ENCODE results near the gene CAMSAP1. TPM values are rescaled to one million over a fixed set of nuclear protein-coding genes. Genes with fewer than 3 reads are reported as not detected.

Gene CAMSAP1
- total RNA-seq, 2 experiments from 2014 or later, result 30.4 to 33.0 TPM

DNA sequence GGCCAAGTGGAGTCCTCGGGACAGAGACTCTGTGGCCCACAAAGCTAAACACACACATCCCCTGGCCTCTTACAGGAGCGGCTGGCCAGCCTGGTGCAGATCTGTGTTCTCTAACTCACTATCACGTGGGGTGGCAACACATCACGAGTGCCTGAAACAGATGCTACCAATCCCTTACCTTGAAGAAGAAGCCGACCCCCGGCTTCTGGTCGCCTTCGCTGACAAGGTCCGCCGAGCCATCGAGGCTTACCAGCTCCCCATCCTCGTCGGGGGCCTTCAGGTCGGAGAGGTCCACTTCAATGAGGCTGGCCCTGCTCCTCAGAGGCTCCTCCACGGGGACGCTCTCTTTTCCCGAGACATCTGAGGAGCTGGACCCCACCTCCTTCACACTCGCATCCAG, 86.7 kb downstream of the CAMSAP1 start:
- no peak for TF ChIP-seq CTCF (conservative IDR thresholded peaks at IDR 0.05; ENCODE audit: low read length)
- no peak for TF ChIP-seq EZH2phosphoT487 (IDR thresholded peaks at IDR 0.05; ENCODE audit: borderline replicate concordance, low read depth, low read length)
- DNase-seq (ENCODE audit: low spot score), result no peak
- H3K4me3 ChIP-seq (ENCODE audit: low read depth, low read length, poor library complexity, severe bottlenecking), result no peak overlapping the region
- no peaks in the 10 kb centered on the region for H3K9me3 ChIP-seq (ENCODE audit: low read length)
- no peak overlapping the region for H3K27ac ChIP-seq (ENCODE audit: low read depth, low read length, poor library complexity, severe bottlenecking)
- H3K36me3 ChIP-seq (ENCODE audit: insufficient read depth, low read length), result peaks cover 80% of the 10 kb centered on the region
- H3K9me2 ChIP-seq (ENCODE audit: insufficient read depth, low read length), result no peaks in the 10 kb centered on the region
- intact Hi-C loops (cut with micrococcal nuclease; ENCODE audit: unreplicated experiment), result no loop called here
- H2AFZ ChIP-seq (ENCODE audit: low read length), result no peak overlapping the region
- ChIA-PET CTCF (ENCODE audit: unreplicated experiment) (no interaction called here), POLR2A (no interaction called here)
- H4K20me1 ChIP-seq (ENCODE audit: insufficient read depth, low read length), result no peaks in the 10 kb centered on the region
- no peak overlapping the region for H3K4me2 ChIP-seq (ENCODE audit: low read length)
- H3K79me2 ChIP-seq (ENCODE audit: insufficient read depth, low read depth, low read length), result no peaks in the 10 kb centered on the region
- no peaks in the 10 kb centered on the region for H3K4me1 ChIP-seq (ENCODE audit: insufficient read depth, low read length, poor library complexity, severe bottlenecking)
- BruUV-seq (replicated peaks), result no TSS peak

DNA sequence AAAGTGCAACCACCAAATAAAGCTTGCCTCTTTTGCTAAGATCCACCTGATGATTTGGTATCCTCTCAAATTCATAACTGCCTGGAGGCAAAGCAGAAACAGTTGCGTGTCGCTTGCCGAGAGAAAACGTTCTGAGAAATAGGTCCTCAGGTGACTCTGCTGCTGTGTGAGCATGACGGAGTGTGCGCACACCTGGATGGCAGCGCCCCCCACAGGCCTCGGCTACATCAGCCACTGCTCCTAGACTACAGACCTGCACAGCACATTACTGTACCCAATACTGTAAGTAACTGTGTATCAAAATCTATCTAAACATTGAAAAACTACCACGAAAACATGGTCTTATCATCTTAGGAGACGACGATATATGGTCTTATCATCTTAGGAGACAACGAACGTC, 87.4 kb downstream of the CAMSAP1 start:
- intact Hi-C loops (cut with micrococcal nuclease; ENCODE audit: unreplicated experiment), result no loop called here
- DNase-seq (ENCODE audit: low spot score), result no peak
- CTCF ChIA-PET (ENCODE audit: unreplicated experiment), result no interaction called here
- H3K9me3 ChIP-seq (ENCODE audit: low read length), result no peaks in the 10 kb centered on the region
- no peak overlapping the region for H3K27ac ChIP-seq (ENCODE audit: low read depth, low read length, poor library complexity, severe bottlenecking)
- no peaks in the 10 kb centered on the region for H4K20me1 ChIP-seq (ENCODE audit: insufficient read depth, low read length)
- no peak overlapping the region for H3K4me3 ChIP-seq (ENCODE audit: low read depth, low read length, poor library complexity, severe bottlenecking)
- H2AFZ ChIP-seq (ENCODE audit: low read length), result no peak overlapping the region
- TF ChIP-seq CTCF (conservative IDR thresholded peaks at IDR 0.05; ENCODE audit: low read length) (peak; percentile 59), EZH2phosphoT487 (IDR thresholded peaks at IDR 0.05; ENCODE audit: borderline replicate concordance, low read depth, low read length) (no peak)
- H3K36me3 ChIP-seq (ENCODE audit: insufficient read depth, low read length), result peaks cover 86% of the 10 kb centered on the region
- H3K9me2 ChIP-seq (ENCODE audit: insufficient read depth, low read length), result no peaks in the 10 kb centered on the region
- no peak overlapping the region for H3K4me2 ChIP-seq (ENCODE audit: low read length)
- BruUV-seq (replicated peaks), result no TSS peak
- no peaks in the 10 kb centered on the region for H3K4me1 ChIP-seq (ENCODE audit: insufficient read depth, low read length, poor library complexity, severe bottlenecking)
- H3K79me2 ChIP-seq (ENCODE audit: insufficient read depth, low read depth, low read length), result no peaks in the 10 kb centered on the region
- POLR2A ChIA-PET, result no interaction called here

GRCh38 chr9:135818718-135819475, 88.4 kb downstream of the CAMSAP1 start:
- H3K4me3 ChIP-seq (ENCODE audit: low read depth, low read length, poor library complexity, severe bottlenecking), result no peak overlapping the region
- ChIA-PET CTCF (ENCODE audit: unreplicated experiment) (no interaction called here), POLR2A (no interaction called here)
- H3K36me3 ChIP-seq (ENCODE audit: insufficient read depth, low read length), result peaks cover 90% of the 10 kb centered on the region
- no peak overlapping the region for H2AFZ ChIP-seq (ENCODE audit: low read length)
- no peak overlapping the region for H3K27ac ChIP-seq (ENCODE audit: low read depth, low read length, poor library complexity, severe bottlenecking)
- no peak for DNase-seq (ENCODE audit: low spot score)
- H3K4me2 ChIP-seq (ENCODE audit: low read length), result no peak overlapping the region
- no peaks in the 10 kb centered on the region for H3K79me2 ChIP-seq (ENCODE audit: insufficient read depth, low read depth, low read length)
- H3K4me1 ChIP-seq (ENCODE audit: insufficient read depth, low read length, poor library complexity, severe bottlenecking), result no peaks in the 10 kb centered on the region
- no peaks in the 10 kb centered on the region for H3K9me3 ChIP-seq (ENCODE audit: low read length)
- TF ChIP-seq EZH2phosphoT487 (IDR thresholded peaks at IDR 0.05; ENCODE audit: borderline replicate concordance, low read depth, low read length) (no peak), CTCF (conservative IDR thresholded peaks at IDR 0.05; ENCODE audit: low read length) (no peak)
- intact Hi-C loops (cut with micrococcal nuclease; ENCODE audit: unreplicated experiment), result no loop called here
- BruUV-seq (replicated peaks), result no TSS peak
- no peaks in the 10 kb centered on the region for H4K20me1 ChIP-seq (ENCODE audit: insufficient read depth, low read length)
- no peaks in the 10 kb centered on the region for H3K9me2 ChIP-seq (ENCODE audit: insufficient read depth, low read length)

All from OCI-LY7 (cell line).